Smooth muscle cell (in vitro differentiated cells): Measurements from ENCODE around the gene XPNPEP3. TPM values are rescaled to one million over a fixed set of nuclear protein-coding genes. Genes with fewer than 3 reads are reported as not detected.

Source experiments
- DNase-seq: peaks from one replicate; lab custom pipeline; 2025; ENCODE audit not compliant: unreplicated experiment; lab: John Stamatoyannopoulos, UW
- H2AFZ ChIP-seq: fragments of 200-600 bp; sonication (generic); 2 replicates; pipeline ENCODE4 v1.6.0; 2016; ENCODE audit warnings: antibody characterized with exemption, low read depth, mild to moderate bottlenecking
- H3F3A ChIP-seq: fragments of 200-600 bp; sonication (generic); 2 replicates; pipeline ENCODE4 v1.6.0; 2017; ENCODE audit warnings: antibody characterized with exemption, low read depth
- H3K27ac ChIP-seq: fragments of 200-600 bp; sonication (generic); 2 replicates; pipeline ENCODE4 v1.5.1; 2016; ENCODE audit warnings: low read depth, mild to moderate bottlenecking
- H3K27me3 ChIP-seq: fragments of 200-600 bp; sonication (generic); 2 replicates; pipeline ENCODE4 v1.6.1; 2016; ENCODE audit warnings: low read depth, mild to moderate bottlenecking
- H3K36me3 ChIP-seq: fragments of 200-600 bp; sonication (generic); 2 replicates; pipeline ENCODE4 v1.5.1; 2016; ENCODE audit warnings: low read depth
- H3K4me1 ChIP-seq: fragments of 200-600 bp; sonication (generic); 2 replicates; pipeline ENCODE4 v1.5.1; 2016; ENCODE audit warnings: low read depth
- H3K4me2 ChIP-seq: fragments of 200-600 bp; sonication (generic); 2 replicates; pipeline ENCODE4 v1.6.0; 2016; ENCODE audit warnings: mild to moderate bottlenecking
- H3K4me3 ChIP-seq: fragments of 200-600 bp; sonication (generic); 2 replicates; pipeline ENCODE4 v1.5.1; 2016; ENCODE audit warnings: mild to moderate bottlenecking
- H3K79me2 ChIP-seq: fragments of 200-600 bp; sonication (generic); 2 replicates; pipeline ENCODE4 v1.6.0; 2016; ENCODE audit warnings: low read depth, mild to moderate bottlenecking
- H3K9ac ChIP-seq: fragments of 200-600 bp; sonication (generic); 2 replicates; pipeline ENCODE4 v1.6.0; 2016; ENCODE audit warnings: low read depth
- H3K9me3 ChIP-seq: fragments of 200-600 bp; sonication (generic); replicated peaks from 2 replicates; pipeline ENCODE4 v1.5.1; 2016; ENCODE audit warnings: low read depth
- H4K20me1 ChIP-seq: fragments of 200-600 bp; sonication (generic); 2 replicates; pipeline ENCODE4 v1.6.0; 2016; ENCODE audit warnings: low read depth
- CTCF ChIP-seq: fragments of 200-600 bp; sonication (generic); IDR thresholded peaks from 2 replicates; pipeline ENCODE4 v1.5.1; 2017; ENCODE audit warnings: borderline replicate concordance, mild to moderate bottlenecking, antibody characterized with exemption; ENCODE audit not compliant: insufficient read depth, poor library complexity, severe bottlenecking
- WGBS: methylation state at CpG from one replicate; pipeline ENCODE4 v1.1.7; 2016; ENCODE audit warnings: low lambda C conversion rate; 5-methylcytosine and 5-hydroxymethylcytosine counted together
- microRNA-seq: library from miRNA; unstranded; fragments of <30 nt; microRNA quantifications from one replicate; pipeline ENCODE4, GENCODE V29; 2016; ENCODE audit warnings: borderline number of aligned reads
- polyA plus RNA-seq: library from polyadenylated mRNA; unstranded; fragments of >200 nt; fragmentation: Nextera tagmentation; extraction: Ambion mirVana; gene quantifications from 2 replicates; pipeline ENCODE4 v1.2.1, GENCODE V29; 2016
- small RNA-seq: library from RNA; depleted of rRNA; stranded (forward); fragments of <200 nt; gene quantifications from one replicate; pipeline ENCODE3, GENCODE V24; 2014
- total RNA-seq: library from RNA; depleted of rRNA; stranded (reverse); fragments of >200 nt; gene quantifications from 2 replicates; pipeline ENCODE4 v1.2.3, GENCODE V29; 2014

XPNPEP3 gene
- total and polyA plus RNA-seq, 2 experiments from 2014 or later, result 3.9 to 12.3 TPM

GRCh38 chr22:40976866-40977700 is 120.1 kb downstream of the XPNPEP3 start:
- peaks cover 7% of the 10 kb centered on the region for H3K36me3 ChIP-seq
- H3F3A ChIP-seq, result no peaks in the 10 kb centered on the region
- no peak overlapping the region for H2AFZ ChIP-seq
- 93% methylated on average over 18 of the region's 18 CpGs for WGBS
- H3K27ac ChIP-seq, result no peak overlapping the region
- no peaks in the 10 kb centered on the region for H3K27me3 ChIP-seq
- peaks cover 8% of the 10 kb centered on the region for H4K20me1 ChIP-seq
- no peaks in the 10 kb centered on the region for H3K79me2 ChIP-seq
- no peak overlapping the region for H3K9ac ChIP-seq
- no peak overlapping the region for H3K4me2 ChIP-seq
- no peak for DNase-seq
- TF ChIP-seq CTCF, result no peak
- H3K4me1 ChIP-seq, result no peaks in the 10 kb centered on the region
- H3K9me3 ChIP-seq, result no peaks in the 10 kb centered on the region
- no peak overlapping the region for H3K4me3 ChIP-seq

- Histone ChIP-seq H3K4me1 (no peaks in the 10 kb centered on the region), H2AFZ (no peak overlapping the region), H4K20me1 (no peaks in the 10 kb centered on the region), H3K36me3 (no peaks in the 10 kb centered on the region), H3K27me3 (no peaks in the 10 kb centered on the region), H3K4me2 (no peak overlapping the region), H3K9me3 (no peaks in the 10 kb centered on the region), H3K4me3 (no peak overlapping the region), H3K27ac (no peak overlapping the region), H3F3A (no peaks in the 10 kb centered on the region), H3K79me2 (no peaks in the 10 kb centered on the region), H3K9ac (no peak overlapping the region)
- WGBS, result 97% methylated on average over 7 of the region's 7 CpGs
- DNase-seq, result no peak
- no peak for TF ChIP-seq CTCF
These were observed 122.2 kb downstream of the XPNPEP3 start for GRCh38 chr22:40979198-40979597.

- H3K36me3 ChIP-seq, result no peaks in the 10 kb centered on the region
- no peak overlapping the region for H3K4me2 ChIP-seq
- H3K79me2 ChIP-seq, result no peaks in the 10 kb centered on the region
- no peaks in the 10 kb centered on the region for H3K9me3 ChIP-seq
- H3K4me3 ChIP-seq, result no peak overlapping the region
- H3K9ac ChIP-seq, result no peak overlapping the region
- H4K20me1 ChIP-seq, result no peaks in the 10 kb centered on the region
- no peak for TF ChIP-seq CTCF
- H3K27ac ChIP-seq, result no peak overlapping the region
- DNase-seq, result no peak
- H3F3A ChIP-seq, result no peaks in the 10 kb centered on the region
- no peaks in the 10 kb centered on the region for H3K27me3 ChIP-seq
- WGBS, result 93% methylated on average over 8 of the region's 8 CpGs
- no peaks in the 10 kb centered on the region for H3K4me1 ChIP-seq
- no peak overlapping the region for H2AFZ ChIP-seq
These were observed 122.9 kb downstream of the XPNPEP3 start for GRCh38 chr22:40979871-40980270.

Small RNAs within 50 kb of the gene (microRNA-seq; reads per million reads assigned to microRNA genes)
- gene MIR4766, result not detected

Small RNAs within 50 kb of the gene (small RNA-seq; reads per million reads assigned to genes)
- gene MIR4766 (not detected), gene RF00017 (not detected), gene RNU6-379P (not detected)

Other genes starting within 250 kb of the XPNPEP3 start
- 34.1 and 41.7 TPM in 2 replicates for gene MRTFA, start 220.4 kb upstream of the XPNPEP3 start, total RNA-seq
- gene MRTFA, start 220.4 kb upstream of the XPNPEP3 start, polyA plus RNA-seq, result 25.5 and 44.3 TPM in 2 replicates
- gene MCHR1, start 177.7 kb upstream of the XPNPEP3 start, total RNA-seq, result 11.8 and 24.6 TPM in 2 replicates
- 12.8 and 18.9 TPM in 2 replicates for gene MCHR1, start 177.7 kb upstream of the XPNPEP3 start, polyA plus RNA-seq
- gene SLC25A17, start 37.8 kb upstream of the XPNPEP3 start, total RNA-seq, result 28.9 and 29.1 TPM in 2 replicates
- gene SLC25A17, start 37.8 kb upstream of the XPNPEP3 start, polyA plus RNA-seq, result 29.0 and 31.5 TPM in 2 replicates
- 118 and 128 TPM in 2 replicates for gene ST13, start 509 bp upstream of the XPNPEP3 start, total RNA-seq
- 129 and 146 TPM in 2 replicates for gene ST13, start 509 bp upstream of the XPNPEP3 start, polyA plus RNA-seq
- not detected in 2 replicates for gene DNAJB7, start 5.0 kb downstream of the XPNPEP3 start, total RNA-seq
- 0.26 TPM in 1 of 2 replicates, not detected in the other for gene DNAJB7, start 5.0 kb downstream of the XPNPEP3 start, polyA plus RNA-seq
- 98.0 and 127 TPM in 2 replicates for gene RBX1, start 94.2 kb downstream of the XPNPEP3 start, total RNA-seq
- 276 and 277 TPM in 2 replicates for gene RBX1, start 94.2 kb downstream of the XPNPEP3 start, polyA plus RNA-seq
- gene EP300, start 235.4 kb downstream of the XPNPEP3 start, total RNA-seq, result 46.4 and 46.8 TPM in 2 replicates
- 10.3 and 27.8 TPM in 2 replicates for gene EP300, start 235.4 kb downstream of the XPNPEP3 start, polyA plus RNA-seq